Epithelial cell of umbilical artery (primary cell): Measurements from ENCODE around the gene UBE2K. TPM values are rescaled to one million over a fixed set of nuclear protein-coding genes. Genes with fewer than 3 reads are reported as not detected.

Experiments
- total RNA-seq: library from RNA; depleted of rRNA; stranded (reverse); fragments of >200 nt; gene quantifications from 2 replicates; pipeline ENCODE4 v1.2.3, GENCODE V29; 2014

Gene UBE2K
- 19.8 and 20.2 TPM in 2 replicates for total RNA-seq

DNA sequence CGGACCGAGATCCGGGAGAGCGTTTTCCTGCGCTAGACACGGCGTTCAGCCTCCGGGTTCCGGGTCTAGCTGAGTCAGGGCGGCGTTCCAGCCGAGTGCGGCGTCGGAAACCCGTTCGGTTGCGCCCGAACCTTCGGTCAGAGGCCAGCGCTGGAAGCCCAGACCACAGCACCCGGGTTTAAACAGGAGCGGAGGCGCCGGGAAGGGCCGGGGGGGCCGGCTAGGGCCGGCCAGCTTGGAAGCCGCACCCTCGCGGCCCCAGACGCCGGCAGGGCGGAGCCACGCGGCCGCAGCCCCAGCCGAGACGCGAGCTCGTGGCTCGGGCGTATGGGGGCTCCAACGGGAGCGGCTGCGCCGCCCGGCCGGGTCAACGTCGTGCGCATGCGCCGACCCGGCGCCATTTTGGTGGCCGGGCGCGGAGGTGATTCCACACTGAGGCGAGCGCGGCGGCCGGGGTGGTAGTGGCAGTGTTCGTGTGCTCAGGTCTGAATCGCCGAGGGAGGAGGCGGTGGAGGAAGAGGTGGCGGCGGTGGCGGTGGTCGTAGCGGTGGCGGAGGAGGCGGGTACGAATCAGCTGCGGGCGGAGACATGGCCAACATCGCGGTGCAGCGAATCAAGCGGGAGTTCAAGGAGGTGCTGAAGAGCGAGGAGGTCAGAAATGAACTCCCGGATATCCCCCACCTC, at the start of gene UBE2K:
TSS of gene UBE2K (plus strand) at position 397 of the 684 bp plus-strand sequence. CDS start at position 589, 192 bp downstream.

Other genes starting within 250 kb of the UBE2K start
- gene RPL9, start 239.2 kb upstream of the UBE2K start, total RNA-seq: 2,841 and 4,307 TPM in 2 replicates
- gene LIAS, start 239.1 kb upstream of the UBE2K start, total RNA-seq: 5.8 and 6.8 TPM in 2 replicates
- gene UGDH, start 170.7 kb upstream of the UBE2K start, total RNA-seq: 117 and 127 TPM in 2 replicates
- 12.6 and 14.9 TPM in 2 replicates for gene SMIM14, start 59.3 kb upstream of the UBE2K start, total RNA-seq